Renal pelvis (tissue), 4 donors: ENCODE results near the gene TLR8. TPM values are rescaled to one million over a fixed set of nuclear protein-coding genes. Genes with fewer than 3 reads are reported as not detected.

Source experiments
- DNase-seq: peaks from one replicate; pipeline ENCODE4 v3.0.0-alpha.2; 2013
- polyA plus RNA-seq, 3 donors: library from polyadenylated mRNA; unstranded; fragments of 120-200 nt; gene quantifications; one replicate each; pipeline ENCODE4 v1.2.1, GENCODE V29; 2013; ENCODE audit not compliant: insufficient read length in 3 of 3

The TLR8 gene
- polyA plus RNA-seq, 3 donors = 0.23 to 0.33 (median 0.31) TPM

GRCh38 chrX:12966151-12966550 lies 59.7 kb downstream of the TLR8 start:
- DNase-seq = no peak

GRCh38 chrX:12967711-12968465 lies 61.5 kb downstream of the TLR8 start:
- no peak for DNase-seq

DNA sequence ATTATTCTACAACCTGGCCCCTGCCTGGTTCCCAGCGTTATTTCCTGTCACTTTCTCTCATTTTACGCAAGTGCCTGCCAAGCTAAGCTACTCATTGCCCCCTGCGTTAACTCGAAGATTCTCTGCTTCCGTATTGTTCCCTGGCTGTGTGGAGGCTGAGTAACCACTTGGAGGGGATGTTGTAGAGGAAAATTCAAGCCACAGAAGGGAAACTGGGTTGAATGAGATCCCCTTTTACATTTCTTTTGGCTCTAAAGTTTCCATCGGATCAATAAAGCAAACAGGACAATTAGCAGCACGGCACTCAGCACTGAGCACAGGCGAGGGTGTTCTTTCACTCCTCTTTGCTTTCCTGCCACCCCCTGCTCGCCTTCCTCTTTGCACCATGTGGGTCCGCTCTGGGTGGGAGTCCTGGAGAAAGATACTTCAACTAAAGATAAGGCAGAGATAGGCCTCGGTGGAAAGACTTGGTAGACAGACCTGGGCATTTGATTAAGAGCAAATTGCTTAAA lies 64.3 kb downstream of the TLR8 start:
- DNase-seq = no peak

GRCh38 chrX:12971282-12972003 lies 65.0 kb downstream of the TLR8 start:
- DNase-seq = no peak

DNA sequence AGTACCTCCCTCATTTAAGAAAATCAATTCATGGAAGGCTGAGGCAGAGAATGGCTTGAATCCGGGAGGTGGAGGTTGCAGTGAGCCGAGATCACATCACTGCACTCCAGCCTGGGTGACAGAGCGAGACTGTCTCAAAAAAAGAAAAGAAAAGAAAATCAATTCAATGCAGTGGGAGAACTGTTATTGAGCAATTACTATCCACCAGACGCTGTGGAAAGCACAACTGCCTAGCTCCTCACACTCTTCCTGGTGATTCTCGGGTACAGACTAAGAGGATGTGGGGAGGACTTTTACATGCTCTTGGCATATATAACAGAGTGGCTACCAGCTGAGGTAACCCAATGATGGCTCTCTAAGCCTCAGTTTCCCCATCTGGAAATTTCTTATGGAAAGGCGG lies 65.8 kb downstream of the TLR8 start:
- no peak for DNase-seq

Other genes with a start within 250 kb of the TLR8 start
- 10 to 100 TPM; 95.8 to 99.3 (median 98.0) TPM for gene PRPS2, start 115.2 kb upstream of the TLR8 start, polyA plus RNA-seq
- under 1 TPM; 0.44 to 0.68 (median 0.58) TPM for gene TLR7, start 39.5 kb upstream of the TLR8 start, polyA plus RNA-seq
- gene TMSB4X, start 68.5 kb downstream of the TLR8 start, polyA plus RNA-seq = 1,000 to 10,000 TPM; 2,484 to 3,513 (median 2,812) TPM
- under 1 TPM; 0.19 to 0.65 (median 0.49) TPM for gene FAM9C, start 138.0 kb downstream of the TLR8 start, polyA plus RNA-seq